Skeletal muscle cell (primary cell): ENCODE data around the gene PRKG1.

ENCODE experiments used
- DNase-seq: peaks from one replicate; pipeline ENCODE4 v3.0.0-alpha.2; 2010; ENCODE audit warnings: low read depth
- H3K4me3 ChIP-seq: 2 replicates; pipeline ENCODE4 v1.5.1; 2011; ENCODE audit warnings: low read depth, mild to moderate bottlenecking, control low read depth, low read length, moderate library complexity

Gene PRKG1

GRCh38 chr10:52334595-52334994 lies 1260.3 kb downstream of the PRKG1 start:
- no peak overlapping the region for H3K4me3 ChIP-seq
- no peak for DNase-seq

- no peak for DNase-seq
- no peak overlapping the region for H3K4me3 ChIP-seq
Observed at GRCh38 chr10:52335665-52336064, 1261.4 kb downstream of the PRKG1 start.

DNA sequence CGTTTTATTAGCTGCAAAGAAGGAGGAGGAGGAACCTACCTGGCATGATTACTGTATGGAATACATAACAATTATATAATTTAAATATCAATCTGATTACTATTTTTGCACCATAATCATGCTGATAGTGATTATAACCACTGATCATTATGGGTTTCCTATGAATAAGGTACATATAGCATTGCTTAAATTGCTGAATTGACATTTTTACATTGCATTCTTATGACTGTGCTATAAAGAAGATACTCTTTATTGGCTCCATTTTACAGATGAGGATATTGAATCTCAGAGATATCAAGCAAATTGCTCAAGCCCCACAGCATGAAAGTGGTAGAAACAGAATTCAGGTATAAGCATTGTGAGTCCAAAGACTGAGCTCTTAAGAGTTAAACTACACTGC lies 1262.9 kb downstream of the PRKG1 start:
- no peak overlapping the region for H3K4me3 ChIP-seq
- no peak for DNase-seq

DNA sequence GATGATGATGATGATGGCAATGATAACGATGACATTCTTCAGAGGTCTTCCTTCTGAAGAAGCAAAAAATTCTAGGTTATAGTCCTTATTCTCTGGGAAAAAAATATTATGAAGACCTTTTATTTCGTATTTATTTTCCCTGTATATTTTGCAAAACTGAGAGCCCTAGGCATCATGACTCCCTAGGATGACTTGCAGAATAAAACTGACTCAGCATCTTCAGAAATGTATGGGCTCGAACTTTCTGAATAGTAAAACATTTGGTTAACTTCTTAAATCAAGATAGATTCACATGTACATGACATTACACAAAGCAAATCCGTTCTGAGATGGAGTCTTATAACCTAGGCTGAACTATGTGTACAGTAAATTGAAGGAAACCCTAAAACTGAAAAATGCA lies 1269.2 kb downstream of the PRKG1 start:
- no peak for DNase-seq

GRCh38 chr10:52346394-52347326 lies 1272.4 kb downstream of the PRKG1 start:
- no peak overlapping the region for H3K4me3 ChIP-seq
- DNase-seq, result no peak

More for the DNA sequence above, 1269.2 kb downstream of the PRKG1 start:
- H3K4me3 ChIP-seq, result no peak overlapping the region

DNA sequence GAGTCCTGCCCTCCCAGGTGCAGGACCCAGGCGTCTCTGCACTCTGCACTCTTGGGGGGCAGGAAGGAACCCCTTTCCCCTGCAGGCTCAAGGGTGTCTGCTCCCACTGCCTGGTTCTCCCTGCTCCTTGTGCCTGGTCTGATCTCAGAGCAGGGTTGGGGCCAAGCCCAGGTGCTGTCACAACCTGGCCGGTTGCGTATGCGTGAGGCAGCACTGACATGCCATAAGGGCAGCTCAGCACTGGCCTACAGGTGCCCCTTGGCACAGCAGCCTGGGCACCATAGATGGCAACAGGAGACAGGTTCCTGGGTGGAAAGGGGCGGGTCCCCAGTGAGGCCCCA lies 1273.0 kb downstream of the PRKG1 start:
- no peak overlapping the region for H3K4me3 ChIP-seq
- DNase-seq, result no peak
